Activated CD8-positive, alpha-beta T cell treated with anti-CD3 and anti-CD28 coated beads for 36 hours (primary cell): ENCODE results near the gene ATOSA. TPM values are rescaled to one million over a fixed set of nuclear protein-coding genes. Genes with fewer than 3 reads are reported as not detected.
A peak's percentile ranks its signal among the peaks of the same experiment; 100 is the strongest.

Source experiments
- ATAC-seq: fragments of 200-7000 bp; cut with Tn5 transposase; one replicate; pipeline ENCODE4 v1.10.0; 2021; ENCODE audit warnings: mild to moderate bottlenecking, moderate library complexity
- CTCF ChIA-PET: fragments of 350-600 bp; sonication (Branson Sonifier 250); formaldehyde crosslinking; loops from one replicate; lab custom pipeline; 2021; ENCODE audit warnings: antibody characterized with exemption; lab: Charles Lee
- POLR2A ChIA-PET: fragments of 350-600 bp; sonication (Branson Sonifier 250); formaldehyde crosslinking; loops from one replicate; lab custom pipeline; 2021; ENCODE audit warnings: antibody characterized with exemption; lab: Charles Lee
- DNase-seq: peaks from one replicate; pipeline ENCODE4 v3.0.0-alpha.2; 2020
- H3K27ac Mint-ChIP-seq: one replicate; pipeline ENCODE4 v1.8.0; 2021; ENCODE audit warnings: mild to moderate bottlenecking, mixed read lengths
- H3K27me3 Mint-ChIP-seq: one replicate; pipeline ENCODE4 v1.8.0; 2021; ENCODE audit warnings: mixed read lengths
- H3K36me3 Mint-ChIP-seq: one replicate; pipeline ENCODE4 v1.8.0; 2021; ENCODE audit warnings: low read depth, mixed read lengths
- H3K4me1 Mint-ChIP-seq: one replicate; pipeline ENCODE4 v1.8.0; 2021; ENCODE audit warnings: low read depth, mixed read lengths
- H3K4me3 Mint-ChIP-seq: one replicate; pipeline ENCODE4 v1.8.0; 2021; ENCODE audit warnings: mild to moderate bottlenecking, moderate library complexity, mixed read lengths
- H3K9me3 Mint-ChIP-seq: one replicate; pipeline ENCODE4 v1.8.0; 2021; ENCODE audit warnings: mixed read lengths
- CTCF ChIP-seq: fragments of 200-600 bp; IDR thresholded peaks from one replicate; pipeline ENCODE4 v1.8.0; 2022; ENCODE audit warnings: antibody characterized with exemption, mild to moderate bottlenecking
- intact Hi-C: fragments of 100-400 bp; cut with micrococcal nuclease; formaldehyde crosslinking; loops from one replicate; pipeline ENCODE4 v1.10.0; 2022
- total RNA-seq, 2 experiments: library from RNA; stranded (reverse); gene quantifications; one replicate each; pipeline ENCODE4 v1.2.3, GENCODE V29; 2021

Gene ATOSA
- total RNA-seq, 2 experiments from 2014 or later, result 13.1 TPM

DNA sequence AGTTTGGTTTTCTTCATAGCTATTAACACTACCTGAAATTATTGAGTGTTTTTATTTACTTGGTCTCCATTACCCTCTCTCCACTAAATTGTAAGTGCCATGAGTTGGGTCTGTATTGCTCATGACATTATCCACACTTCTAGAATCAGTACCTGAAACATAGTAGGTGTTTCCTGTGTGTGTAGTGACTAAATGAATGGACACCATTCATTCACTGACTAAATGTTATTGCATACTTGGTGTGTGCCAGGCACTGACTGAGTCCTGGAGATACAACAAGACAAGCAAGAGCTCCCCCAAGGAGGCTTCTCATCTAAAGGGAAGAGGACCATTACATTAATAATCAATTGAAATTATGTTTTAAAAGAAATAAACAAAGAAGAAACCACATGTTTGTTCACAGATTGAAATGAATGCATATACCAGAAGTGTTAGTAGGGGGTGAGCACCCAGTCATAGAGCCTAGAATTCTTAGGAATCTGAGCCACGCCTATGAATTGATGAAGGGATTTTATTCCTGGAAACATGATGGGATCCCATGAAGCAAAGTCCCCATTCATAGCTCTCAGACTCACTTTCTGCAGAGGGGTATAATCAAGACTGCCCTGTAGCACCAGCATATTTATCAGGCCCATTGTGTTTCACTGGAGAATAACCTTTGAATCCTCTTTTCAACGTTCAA lies 31.7 kb upstream of the ATOSA start:
- no peak overlapping the region for H3K27ac Mint-ChIP-seq
- no peak for TF ChIP-seq CTCF
- intact Hi-C loops, result no loop called here
- H3K9me3 Mint-ChIP-seq, result no peaks in the 10 kb centered on the region
- ATAC-seq (peak; percentile 62), DNase-seq (no peak)
- ChIA-PET POLR2A (no interaction called here), CTCF (interaction anchor here (1.3 kb wide), 2 partner anchors 21 to 27 kb away, joined by 3 to 4 read pairs; no protein-coding TSS in a partner anchor)
- no peaks in the 10 kb centered on the region for H3K36me3 Mint-ChIP-seq
- no peaks in the 10 kb centered on the region for H3K27me3 Mint-ChIP-seq
- peaks cover 6% of the 10 kb centered on the region for H3K4me1 Mint-ChIP-seq
- H3K4me3 Mint-ChIP-seq, result no peak overlapping the region

DNA sequence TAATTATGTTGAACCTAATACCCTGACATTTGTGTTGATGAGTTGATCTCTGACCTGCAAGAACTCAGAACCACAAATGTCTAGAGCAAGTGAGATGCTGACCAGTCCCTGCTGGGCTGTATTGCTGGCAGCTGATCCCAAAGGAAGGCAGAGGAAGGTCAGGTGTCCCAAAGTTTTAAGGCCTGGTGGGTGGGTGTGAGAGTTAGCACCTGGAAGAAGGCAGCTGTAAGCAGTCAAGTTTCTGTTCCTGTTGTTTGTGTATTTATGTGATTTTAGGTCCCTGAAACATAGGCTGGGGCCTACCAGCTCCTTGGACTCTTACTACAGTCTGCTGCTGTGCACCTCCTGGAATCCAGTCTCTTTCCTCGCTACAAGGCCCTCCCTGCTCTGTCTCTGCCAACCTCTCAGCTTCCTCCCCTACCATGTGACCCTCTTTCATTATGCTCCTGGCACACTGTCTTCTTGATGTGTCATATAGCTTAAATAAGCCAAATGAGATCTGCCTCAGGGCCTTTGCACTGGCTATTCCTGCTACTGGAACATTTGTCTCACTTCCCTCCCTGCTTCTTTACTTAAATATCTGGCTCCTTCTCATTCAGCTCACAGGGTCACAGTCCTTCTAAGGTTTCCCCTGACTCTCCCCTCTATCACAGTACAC lies 31.0 kb upstream of the ATOSA start:
- no peaks in the 10 kb centered on the region for H3K9me3 Mint-ChIP-seq
- no peak for TF ChIP-seq CTCF
- peak; percentile 21 for DNase-seq
- H3K4me3 Mint-ChIP-seq, result no peak overlapping the region
- H3K36me3 Mint-ChIP-seq, result no peaks in the 10 kb centered on the region
- no peak overlapping the region for H3K27ac Mint-ChIP-seq
- ATAC-seq, result peak; percentile 45
- intact Hi-C loops, result no loop called here
- ChIA-PET POLR2A (no interaction called here), CTCF (interaction anchor here (1.3 kb wide), 2 partner anchors 21 to 27 kb away, joined by 3 to 4 read pairs; no protein-coding TSS in a partner anchor)
- no peaks in the 10 kb centered on the region for H3K27me3 Mint-ChIP-seq
- H3K4me1 Mint-ChIP-seq, result peaks cover 6% of the 10 kb centered on the region

GRCh38 chr15:52709187-52709981 lies 30.2 kb upstream of the ATOSA start:
- no peaks in the 10 kb centered on the region for H3K9me3 Mint-ChIP-seq
- no peak for DNase-seq
- intact Hi-C loops, result no loop called here
- no peak for TF ChIP-seq CTCF
- ChIA-PET CTCF (interaction anchor here (1.1 to 1.3 kb wide), 2 partner anchors 26 to 28 kb away, joined by 3 to 4 read pairs; no protein-coding TSS in a partner anchor), POLR2A (no interaction called here)
- H3K4me3 Mint-ChIP-seq, result no peak overlapping the region
- no peaks in the 10 kb centered on the region for H3K36me3 Mint-ChIP-seq
- no peak overlapping the region for H3K27ac Mint-ChIP-seq
- ATAC-seq, result no peak
- H3K27me3 Mint-ChIP-seq, result no peaks in the 10 kb centered on the region
- peaks cover 6% of the 10 kb centered on the region for H3K4me1 Mint-ChIP-seq

DNA sequence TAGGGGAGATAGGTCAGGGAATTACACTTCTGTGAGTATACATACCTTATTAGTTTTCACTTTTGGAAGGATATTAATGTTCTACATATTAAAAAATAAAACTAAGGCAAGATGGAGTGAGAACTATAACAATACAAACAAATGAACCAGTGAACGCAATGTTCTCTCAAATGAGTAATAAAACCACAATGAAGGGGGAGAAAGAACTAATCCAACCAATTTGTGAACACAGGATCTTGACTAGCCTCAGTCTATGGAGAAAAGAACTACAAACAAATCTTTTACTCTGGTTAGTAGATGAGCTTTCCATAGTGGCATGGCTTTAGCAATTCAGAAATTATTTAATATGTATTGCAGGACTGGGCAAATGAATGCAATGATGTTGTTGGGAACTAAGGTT lies 26.9 kb upstream of the ATOSA start:
- Mint-ChIP-seq H3K36me3 (no peaks in the 10 kb centered on the region), H3K4me3 (no peak overlapping the region), H3K27me3 (no peaks in the 10 kb centered on the region), H3K9me3 (no peaks in the 10 kb centered on the region), H3K4me1 (peaks cover 6% of the 10 kb centered on the region), H3K27ac (no peak overlapping the region)
- ChIA-PET CTCF (no interaction called here), POLR2A (no interaction called here)
- intact Hi-C loops, result no loop called here
- TF ChIP-seq CTCF, result no peak
- DNase-seq (no peak), ATAC-seq (no peak)
